CD4-positive, alpha-beta memory T cell (primary cell): Measurements from ENCODE around the gene CD48. TPM values are rescaled to one million over a fixed set of nuclear protein-coding genes. Genes with fewer than 3 reads are reported as not detected.
A peak's percentile ranks its signal among the peaks of the same experiment; 100 is the strongest.

Experiments
- CTCF ChIA-PET: fragments of 350-600 bp; sonication (Branson Sonifier 250); formaldehyde crosslinking; loops from one replicate; lab custom pipeline; 2021; ENCODE audit warnings: inconsistent platforms; ENCODE audit not compliant: partially characterized antibody; lab: Charles Lee
- POLR2A ChIA-PET: fragments of 350-600 bp; sonication (Branson Sonifier 250); formaldehyde crosslinking; loops from one replicate; lab custom pipeline; 2021; ENCODE audit not compliant: partially characterized antibody; lab: Charles Lee
- DNase-seq, 5 donors: peaks; one replicate each; pipeline versions ENCODE4 v3.0.0 to v3.0.0-alpha.2; 2020 to 2022; ENCODE audit warnings: mixed read lengths in 1 of 5
- H3K27ac ChIP-seq: one replicate; pipeline ENCODE4 v1.7.0; 2013; ENCODE audit warnings: low read depth, low read length
- H3K27me3 ChIP-seq: 2 replicates; pipeline ENCODE4 v1.7.0; 2013; ENCODE audit warnings: mild to moderate bottlenecking, low read length, moderate library complexity; ENCODE audit not compliant: insufficient read depth
- H3K36me3 ChIP-seq: 2 replicates; pipeline ENCODE4 v1.7.0; 2013; ENCODE audit warnings: mild to moderate bottlenecking, low read length, moderate library complexity; ENCODE audit not compliant: insufficient read depth
- H3K4me1 ChIP-seq: 2 replicates; pipeline ENCODE4 v1.7.0; 2013; ENCODE audit warnings: mild to moderate bottlenecking, low read length, moderate library complexity; ENCODE audit not compliant: insufficient read depth
- H3K4me3 ChIP-seq, 2 donors: one replicate each; pipeline ENCODE4 v1.7.0; 2013; ENCODE audit warnings: low read length in 2 of 2, mild to moderate bottlenecking in 1 of 2
- H3K9me3 ChIP-seq, 2 donors: one replicate each; pipeline ENCODE4 v1.7.0; 2013; ENCODE audit warnings: low read length in 2 of 2, control low read depth in 1 of 2; ENCODE audit not compliant: control insufficient read depth in 1 of 2
- H3K27ac Mint-ChIP-seq, 7 donors: one replicate each; pipeline ENCODE4 v1.8.0; 2020 to 2021; ENCODE audit warnings: mixed read lengths in 7 of 7, mild to moderate bottlenecking in 6 of 7, inconsistent platforms in 3 of 7, moderate library complexity in 3 of 7
- H3K27me3 Mint-ChIP-seq, 2 donors: one replicate each; pipeline ENCODE4 v1.8.0; 2020 to 2021; ENCODE audit warnings: mixed read lengths in 2 of 2
- H3K36me3 Mint-ChIP-seq, 2 donors: one replicate each; pipeline ENCODE4 v1.8.0; 2020 to 2021; ENCODE audit warnings: mixed read lengths in 2 of 2, inconsistent platforms in 1 of 2, mild to moderate bottlenecking in 1 of 2
- H3K4me1 Mint-ChIP-seq, 4 donors: one replicate each; pipeline ENCODE4 v1.8.0; 2020 to 2021; ENCODE audit warnings: mixed read lengths in 4 of 4, mild to moderate bottlenecking in 1 of 4
- H3K4me3 Mint-ChIP-seq, 8 donors: one replicate each; pipeline ENCODE4 v1.8.0; 2020 to 2021; ENCODE audit warnings: mixed read lengths in 8 of 8, mild to moderate bottlenecking in 7 of 8, moderate library complexity in 6 of 8, inconsistent platforms in 3 of 8
- H3K9me3 Mint-ChIP-seq, 8 donors: one replicate each; pipeline ENCODE4 v1.8.0; 2020 to 2021; ENCODE audit warnings: mixed read lengths in 8 of 8, mild to moderate bottlenecking in 5 of 8, inconsistent platforms in 3 of 8, moderate library complexity in 1 of 8
- intact Hi-C: fragments of 100-400 bp; cut with micrococcal nuclease; formaldehyde crosslinking; loops from one replicate; pipeline ENCODE4 v1.15.1; 2023
- polyA plus RNA-seq, 2 donors: library from polyadenylated mRNA; unstranded; fragments of 300-500 nt; fragmentation: Illumina TruSeq; gene quantifications; one replicate each; pipeline ENCODE4 v1.2.3, GENCODE V29; 2021
- total RNA-seq, 2 experiments: library from RNA; stranded (reverse); gene quantifications; one replicate each; pipeline ENCODE4 v1.2.3, GENCODE V29; 2021

Gene CD48
- total and polyA plus RNA-seq, 4 experiments from 2014 or later = 228 to 329 (median 273) TPM

GRCh38 chr1:160637821-160638539 is 73.6 kb downstream of the CD48 start:
- Histone ChIP-seq H3K4me3 (peak overlapping the region; percentile 31 to 39), H3K4me1 (peaks cover 99% of the 10 kb centered on the region), H3K27me3 (no peaks in the 10 kb centered on the region), H3K36me3 (peaks cover 42% of the 10 kb centered on the region), H3K9me3 (no peaks in the 10 kb centered on the region), H3K27ac (peak overlapping the region; percentile 68)
- peak overlapping the region; percentile 87 to 99 (median 98) for H3K27ac Mint-ChIP-seq
- H3K4me1 Mint-ChIP-seq = peaks cover 77 to 98% (median 88%) of the 10 kb centered on the region in 4 donors
- peaks cover 0 to 2% (median 0%) of the 10 kb centered on the region in 8 donors for H3K9me3 Mint-ChIP-seq
- DNase-seq = peak; percentile 82 to 89 (median 85)
- no peaks in the 10 kb centered on the region for H3K27me3 Mint-ChIP-seq
- ChIA-PET POLR2A (interaction anchor here (0.8 to 3.9 kb wide), 6 partner anchors 9 to 37 kb away, joined by 3 to 126 read pairs (median 6); partner anchors contain the start of gene SLAMF1), CTCF (interaction anchor here (1.0 to 1.6 kb wide), 2 partner anchors 21 to 37 kb away, joined by 3 to 5 read pairs; no protein-coding TSS in a partner anchor)
- intact Hi-C loops = loop anchor here (1.0 kb wide), 2 partner anchors 9 kb away; partner anchors contain the start of gene SLAMF1
- H3K4me3 Mint-ChIP-seq = peak overlapping the region; percentile 75 to 87 (median 82)
- H3K36me3 Mint-ChIP-seq = peaks cover 54 to 72% of the 10 kb centered on the region in 2 donors

- no peaks in the 10 kb centered on the region for H3K27me3 ChIP-seq
- Mint-ChIP-seq H3K4me1 (peaks cover 77 to 98% (median 88%) of the 10 kb centered on the region in 4 donors), H3K27me3 (no peaks in the 10 kb centered on the region), H3K27ac (peak overlapping the region; percentile 87 to 99 (median 98)), H3K4me3 (peak overlapping the region; percentile 58 to 87 (median 82)), H3K9me3 (peaks cover 0 to 2% (median 0%) of the 10 kb centered on the region in 8 donors), H3K36me3 (peaks cover 58 to 76% of the 10 kb centered on the region in 2 donors)
- H3K9me3 ChIP-seq = no peaks in the 10 kb centered on the region
- peak overlapping the region; percentile 68 for H3K27ac ChIP-seq
- intact Hi-C loops = no loop called here
- DNase-seq = no peak
- ChIA-PET CTCF (interaction anchor here (1.0 to 1.6 kb wide), 2 partner anchors 20 to 38 kb away, joined by 3 to 5 read pairs; no protein-coding TSS in a partner anchor), POLR2A (interaction anchor here (0.9 to 3.9 kb wide), 6 partner anchors 10 to 28 kb away, joined by 3 to 126 read pairs (median 6); partner anchors contain the start of gene SLAMF1)
- peaks cover 99% of the 10 kb centered on the region for H3K4me1 ChIP-seq
- H3K4me3 ChIP-seq = peak overlapping the region in 1 of 2 donors; percentile 31
- peaks cover 44% of the 10 kb centered on the region for H3K36me3 ChIP-seq
Measured at GRCh38 chr1:160637065-160637464, 74.6 kb downstream of the CD48 start.

GRCh38 chr1:160636547-160636946 is 75.1 kb downstream of the CD48 start:
- Histone ChIP-seq H3K27me3 (no peaks in the 10 kb centered on the region), H3K9me3 (no peaks in the 10 kb centered on the region), H3K27ac (peak overlapping the region; percentile 68), H3K4me1 (peaks cover 99% of the 10 kb centered on the region), H3K4me3 (no peak overlapping the region), H3K36me3 (peaks cover 44% of the 10 kb centered on the region)
- POLR2A ChIA-PET = interaction anchor here (0.9 kb wide), 2 partner anchors 9 to 18 kb away, joined by 3 read pairs; no protein-coding TSS in a partner anchor
- Mint-ChIP-seq H3K9me3 (peaks cover 0 to 2% (median 0%) of the 10 kb centered on the region in 8 donors), H3K36me3 (peaks cover 63 to 80% of the 10 kb centered on the region in 2 donors), H3K27me3 (no peaks in the 10 kb centered on the region), H3K4me1 (peaks cover 79 to 98% (median 89%) of the 10 kb centered on the region in 4 donors), H3K4me3 (peak overlapping the region in 7 of 8 donors; percentile 32 to 87 (median 82)), H3K27ac (peak overlapping the region; percentile 87 to 99 (median 98))
- no peak for DNase-seq
- intact Hi-C loops = no loop called here
- CTCF ChIA-PET = interaction anchor here (1.6 kb wide), 1 partner anchor 20 kb away, joined by 3 read pairs; no protein-coding TSS in a partner anchor

GRCh38 chr1:160636076-160636475 is 75.5 kb downstream of the CD48 start:
- ChIA-PET POLR2A (interaction anchor here (0.9 to 2.5 kb wide), 4 partner anchors 9 to 14 kb away, joined by 3 to 16 read pairs (median 5); partner anchors contain the start of gene SLAMF1), CTCF (interaction anchor here (0.7 kb wide), 1 partner anchor 32 kb away, joined by 3 read pairs; no protein-coding TSS in a partner anchor)
- peaks cover 0 to 2% (median 0%) of the 10 kb centered on the region in 8 donors for H3K9me3 Mint-ChIP-seq
- H3K4me3 ChIP-seq = no peak overlapping the region
- peak overlapping the region in 5 of 8 donors; percentile 17 to 81 (median 45) for H3K4me3 Mint-ChIP-seq
- H3K4me1 ChIP-seq = peaks cover 99% of the 10 kb centered on the region
- H3K36me3 Mint-ChIP-seq = peaks cover 64 to 84% of the 10 kb centered on the region in 2 donors
- no peak for DNase-seq
- no peaks in the 10 kb centered on the region for H3K27me3 Mint-ChIP-seq
- intact Hi-C loops = no loop called here
- H3K27ac ChIP-seq = peak overlapping the region; percentile 68
- peak overlapping the region; percentile 81 to 99 (median 97) for H3K27ac Mint-ChIP-seq
- peaks cover 81 to 99% (median 90%) of the 10 kb centered on the region in 4 donors for H3K4me1 Mint-ChIP-seq
- H3K36me3 ChIP-seq = peaks cover 49% of the 10 kb centered on the region
- H3K27me3 ChIP-seq = no peaks in the 10 kb centered on the region
- H3K9me3 ChIP-seq = no peaks in the 10 kb centered on the region

- no peak for DNase-seq
- Histone ChIP-seq H3K27me3 (no peaks in the 10 kb centered on the region), H3K27ac (peak overlapping the region; percentile 93), H3K4me1 (peaks cover 100% of the 10 kb centered on the region), H3K9me3 (no peaks in the 10 kb centered on the region), H3K36me3 (peaks cover 52% of the 10 kb centered on the region), H3K4me3 (no peak overlapping the region)
- intact Hi-C loops = no loop called here
- CTCF ChIA-PET = interaction anchor here (1.3 kb wide), 1 partner anchor 12 kb away, joined by 4 read pairs; no protein-coding TSS in a partner anchor
- H3K27me3 Mint-ChIP-seq = no peaks in the 10 kb centered on the region
- H3K4me1 Mint-ChIP-seq = peaks cover 83 to 100% (median 91%) of the 10 kb centered on the region in 4 donors
- peak overlapping the region; percentile 87 to 99 (median 94) for H3K27ac Mint-ChIP-seq
- H3K4me3 Mint-ChIP-seq = peak overlapping the region in 7 of 8 donors; percentile 32 to 87 (median 66)
- peaks cover 65 to 88% of the 10 kb centered on the region in 2 donors for H3K36me3 Mint-ChIP-seq
- POLR2A ChIA-PET = interaction anchor here (0.9 to 2.5 kb wide), 5 partner anchors 10 to 48 kb away, joined by 3 to 16 read pairs (median 3); partner anchors contain the start of gene SLAMF1
- peaks cover 0 to 2% (median 0%) of the 10 kb centered on the region in 8 donors for H3K9me3 Mint-ChIP-seq
Measured at GRCh38 chr1:160634543-160635491, 76.8 kb downstream of the CD48 start.

GRCh38 chr1:160633330-160633903 is 78.2 kb downstream of the CD48 start:
- peaks cover 98% of the 10 kb centered on the region for H3K4me1 ChIP-seq
- POLR2A ChIA-PET = interaction anchor here (0.8 to 7.7 kb wide), 5 partner anchors 13 to 51 kb away, joined by 3 to 135 read pairs (median 9); partner anchors contain the start of gene SLAMF1
- H3K9me3 ChIP-seq = no peaks in the 10 kb centered on the region
- CTCF ChIA-PET = interaction anchor here (1.1 to 2.2 kb wide), 5 partner anchors 8 to 41 kb away, joined by 3 to 17 read pairs (median 4); no protein-coding TSS in a partner anchor
- peak overlapping the region; percentile 53 to 87 (median 74) for H3K4me3 Mint-ChIP-seq
- H3K36me3 Mint-ChIP-seq = peaks cover 65 to 88% of the 10 kb centered on the region in 2 donors
- H3K27me3 ChIP-seq = no peaks in the 10 kb centered on the region
- peak in 1 of 5 donors; percentile 25 for DNase-seq
- peaks cover 0 to 2% (median 0%) of the 10 kb centered on the region in 8 donors for H3K9me3 Mint-ChIP-seq
- peaks cover 80 to 99% (median 90%) of the 10 kb centered on the region in 4 donors for H3K4me1 Mint-ChIP-seq
- H3K4me3 ChIP-seq = no peak overlapping the region
- H3K27ac ChIP-seq = peak overlapping the region; percentile 93
- intact Hi-C loops = no loop called here
- H3K27ac Mint-ChIP-seq = peak overlapping the region; percentile 87 to 99 (median 94)
- peaks cover 52% of the 10 kb centered on the region for H3K36me3 ChIP-seq
- H3K27me3 Mint-ChIP-seq = no peaks in the 10 kb centered on the region
